ENCODE results near the gene MMP28. TPM values are rescaled to one million over a fixed set of nuclear protein-coding genes. Genes with fewer than 3 reads are reported as not detected.

Gene MMP28
- total and polyA plus RNA-seq, 2 of the 4 experiments (the other 2 are of a cell fraction) = 0.18 TPM; not detected in 1

GRCh38 chr17:35742896-35743477 lies 52.5 kb downstream of the MMP28 start:
- TF ChIP-seq POLR2A (IDR thresholded peaks at IDR 0.05; ENCODE audit: low read depth, low read length) = no peak
- TF ChIP-seq RAD21 (IDR thresholded peaks at IDR 0.05; ENCODE audit: low read length) = no peak
- no peak for TF ChIP-seq MAFK (IDR thresholded peaks at IDR 0.05; ENCODE audit: low read depth, low read length)
- H4K8ac ChIP-seq (ENCODE audit: low read depth in 2 of 2, low read length in 2 of 2) = no peak overlapping the region
- no peak overlapping the region for H3K9ac ChIP-seq (ENCODE audit: low read depth, low read length)
- BruUV-seq (replicated peaks) = no TSS peak
- ChIA-PET CTCF (no interaction called here), POLR2A (ENCODE audit: unreplicated experiment) (no interaction called here)
- H3K4me2 ChIP-seq (ENCODE audit: low read depth, low read length) = no peak overlapping the region
- H3K56ac ChIP-seq (ENCODE audit: extremely low read depth, insufficient read depth, low read length) = no peak overlapping the region
- in situ Hi-C loops (cut with MboI; ENCODE audit: low sequenced_read_pairs) = loop anchor here (25.0 kb wide), 1 partner anchor 381 kb away; the partner anchor contains the start of gene SLFN11
- peaks cover 46% of the 10 kb centered on the region for H3K27me3 ChIP-seq (ENCODE audit: control insufficient read depth, insufficient read depth, low read length)
- DNase-seq = no peak
- no peaks in the 10 kb centered on the region for H3K9me3 ChIP-seq (ENCODE audit: control insufficient read depth, insufficient read depth, low read length)
- H3K79me1 ChIP-seq (ENCODE audit: low read depth in 1 of 2, low read length in 2 of 2) = no peaks in the 10 kb centered on the region
- H2AFZ ChIP-seq (replicated peaks; ENCODE audit: low read length, poor library complexity) = no peak overlapping the region
- H2BK15ac ChIP-seq (ENCODE audit: low read depth, low read length) = no peak overlapping the region
- no peak overlapping the region for H2AK5ac ChIP-seq (ENCODE audit: low read depth, low read length)
- H3K4me1 ChIP-seq (ENCODE audit: control insufficient read depth, insufficient read depth, low read length) = no peaks in the 10 kb centered on the region
- dilution Hi-C loops (cut with HindIII; ENCODE audit: low sequenced_read_pairs, unreplicated experiment) = no loop called here
- peaks cover 12% of the 10 kb centered on the region for H4K20me1 ChIP-seq (ENCODE audit: insufficient read depth, low read length)
- no peak overlapping the region for H3K4ac ChIP-seq (ENCODE audit: low read depth, low read length)
- H3K9me1 ChIP-seq (ENCODE audit: insufficient read depth, low read length) = peaks cover 2% of the 10 kb centered on the region; the same call in 1 of the 2 replicates
- intact Hi-C loops (cut with micrococcal nuclease) = loop anchor here (10.0 kb wide), 2 partner anchors 308 to 498 kb away; partner anchors contain the start of genes SLFN12 and SLFN5
- WGBS, 2 experiments (ENCODE audit: extremely low coverage in 2 of 2, insufficient read length in 1 of 2) = 38% methylated on average over 2 of the region's 7 CpGs; no CpG with 5 or more reads in 1 of the 2 experiments
- no peak overlapping the region for H2AK9ac ChIP-seq (replicated peaks; ENCODE audit: low read depth, low read length, poor library complexity)
- ATAC-seq (ENCODE audit: low read depth) = no peak
- H3K18ac ChIP-seq (ENCODE audit: low read depth, low read length) = no peak overlapping the region
- H4K5ac ChIP-seq (ENCODE audit: low read depth, low read length) = no peak overlapping the region
- no peak overlapping the region for H3K23ac ChIP-seq (ENCODE audit: low read depth, low read length)
- H2BK120ac ChIP-seq (ENCODE audit: low read depth, low read length) = no peak overlapping the region
- no peaks in the 10 kb centered on the region for H3K36me3 ChIP-seq (ENCODE audit: control insufficient read depth, insufficient read depth, low read length)
- no peak overlapping the region for H3K14ac ChIP-seq (replicated peaks; ENCODE audit: low read depth, low read length)
- H4K91ac ChIP-seq (ENCODE audit: insufficient read depth, low read depth, low read length) = no peak overlapping the region
- no peak overlapping the region for H3K27ac ChIP-seq (ENCODE audit: insufficient read depth, low read length)
- H2BK20ac ChIP-seq (ENCODE audit: low read depth, low read length) = no peak overlapping the region
- H2BK5ac ChIP-seq (ENCODE audit: low read depth, low read length, poor library complexity, severe bottlenecking) = no peak overlapping the region
- H3K4me3 ChIP-seq (ENCODE audit: insufficient read depth, low read depth, low read length) = no peak overlapping the region

All from IMR-90 (cell line).